NCI-H748 treated with DMSO at 0.1 percent for 48 hours (cell line): ENCODE data around the gene COL18A1.
"Not testable (repeated sequence)": the region's sequence is repeated elsewhere in the genome, so short reads cannot be mapped to it uniquely, and the experiment has no call there.

Experiments used
- DNase-seq: peaks from one replicate; lab custom pipeline; 2025; lab: John Stamatoyannopoulos, UW

The COL18A1 gene

GRCh38 chr21:45427331-45428271, 22.6 kb downstream of the COL18A1 start:
- DNase-seq, result no peak

- no peak for DNase-seq
These were observed 23.6 kb downstream of the COL18A1 start for GRCh38 chr21:45428534-45428933.

- no peak for DNase-seq
These were observed 24.5 kb downstream of the COL18A1 start for GRCh38 chr21:45429221-45430175.

- DNase-seq, result no peak
These were observed 25.8 kb downstream of the COL18A1 start for GRCh38 chr21:45430521-45431501.

- no peak for DNase-seq
These were observed 27.0 kb downstream of the COL18A1 start for GRCh38 chr21:45431781-45432572.

GRCh38 chr21:45432575-45433255, 27.8 kb downstream of the COL18A1 start:
- no peak for DNase-seq

GRCh38 chr21:45433301-45433700, 28.3 kb downstream of the COL18A1 start:
- no peak for DNase-seq

GRCh38 chr21:45433911-45434644, 29.1 kb downstream of the COL18A1 start:
- no peak for DNase-seq

GRCh38 chr21:45434645-45435217, 29.8 kb downstream of the COL18A1 start:
- DNase-seq, result no peak

GRCh38 chr21:45435405-45435981, 30.5 kb downstream of the COL18A1 start:
- no peak for DNase-seq

- no peak for DNase-seq
These were observed 31.5 kb downstream of the COL18A1 start for GRCh38 chr21:45436351-45437065.

- DNase-seq, result not testable (repeated sequence)
These were observed 32.9 kb downstream of the COL18A1 start for GRCh38 chr21:45437844-45438243.

GRCh38 chr21:45438391-45439145, 33.6 kb downstream of the COL18A1 start:
- no peak for DNase-seq

GRCh38 chr21:45439161-45439872, 34.4 kb downstream of the COL18A1 start:
- peak; percentile 6 for DNase-seq

- DNase-seq, result no peak
These were observed 35.0 kb downstream of the COL18A1 start for GRCh38 chr21:45439901-45440461.

GRCh38 chr21:45440736-45441350, 35.9 kb downstream of the COL18A1 start:
- no peak for DNase-seq
